ENCODE results near the gene SORL1. TPM values are rescaled to one million over a fixed set of nuclear protein-coding genes. Genes with fewer than 3 reads are reported as not detected.

Gene SORL1
- total and polyA plus RNA-seq, 9 of the 15 experiments (the other 6 are each of a cell fraction or from before 2014, with no cell fraction given), result 0.01 to 0.66 TPM; not detected in 7

GRCh38 chr11:121450401-121450800, 1.7 kb upstream of the SORL1 start (continued):
- TF ChIP-seq ZNF639 (CRISPR knock-in tag; conservative IDR thresholded peaks at IDR 0.05 in 1 of 2, IDR thresholded peaks at IDR 0.05 in 1 of 2) (no peak), CBFB (CRISPR knock-in tag; IDR thresholded peaks at IDR 0.05) (no peak), CC2D1A (IDR thresholded peaks at IDR 0.05) (no peak), NFIX (CRISPR knock-in tag; IDR thresholded peaks at IDR 0.05; ENCODE audit: low read depth) (no peak)

GRCh38 chr11:121451178-121451985, 732 bp upstream of the SORL1 start:
- POLR2A ChIA-PET, result interaction anchor here (0.5 to 0.6 kb wide), 2 partner anchors 59 to 770 kb away, joined by 3 to 4 read pairs; no protein-coding TSS in a partner anchor
- TF ChIP-seq FOSL1 (tag; conservative IDR thresholded peaks at IDR 0.05) (no peak), FOXA3 (CRISPR knock-in tag; conservative IDR thresholded peaks at IDR 0.05 in 1 of 2, IDR thresholded peaks at IDR 0.05 in 1 of 2) (no peak), TSC22D4 (tag; IDR thresholded peaks at IDR 0.05) (no peak)
- Histone ChIP-seq H4K20me1 (replicated peaks; ENCODE audit: control insufficient read depth, insufficient read depth, low read length) (no peaks in the 10 kb centered on the region), H3K9me3 (replicated peaks; ENCODE audit: control insufficient read depth, insufficient read depth, low read depth, low read length) (no peaks in the 10 kb centered on the region), H3K27me3 (ENCODE audit: control insufficient read depth in 2 of 2, insufficient read depth in 2 of 2, low read length in 2 of 2) (peaks cover 12 to 36% of the 10 kb centered on the region in 2 experiments; a peak in 4 of 5 replicates), H3K36me3 (ENCODE audit: control insufficient read depth, insufficient read depth, low read length) (no peaks in the 10 kb centered on the region), H3K4me1 (replicated peaks in 1 of 2; ENCODE audit: control insufficient read depth in 2 of 2, insufficient read depth in 2 of 2, low read length in 2 of 2) (peaks cover 0 to 9% of the 10 kb centered on the region in 2 experiments; a peak in 2 of 5 replicates), H2AFZ (ENCODE audit: low read depth, low read length) (no peak overlapping the region), H3K4me3 (no peak overlapping the region), H3K9me1 (ENCODE audit: control insufficient read depth, insufficient read depth, low read length) (no peaks in the 10 kb centered on the region), H3K27ac (ENCODE audit: extremely low read depth, low read depth, low read length) (no peak overlapping the region), H3K4me2 (ENCODE audit: insufficient read depth, low read length) (no peak overlapping the region), H3K9ac (ENCODE audit: insufficient read depth in 1 of 2, low read depth in 2 of 2, low read length in 2 of 2) (no peak overlapping the region), H3K79me2 (ENCODE audit: control insufficient read depth, insufficient read depth, low read length) (no peaks in the 10 kb centered on the region)
- FAIRE-seq (no peak), ATAC-seq (no peak), DNase-seq (ENCODE audit: extremely low read depth in 1 of 4, low spot score in 3 of 4) (no peak)
- in situ Hi-C loops (cut with MboI), result no loop called here
- WGBS (ENCODE audit: insufficient coverage, low coverage, missing lambda C conversion rate), result 8% methylated on average over 22 of the region's 22 CpGs
- CTCF ChIA-PET (ENCODE audit: low intra/inter-chr PET ratio), result no interaction called here
- intact Hi-C loops (cut with micrococcal nuclease), result loop anchor here (10.0 kb wide), 1 partner anchor 143 kb away; no protein-coding TSS in a partner anchor
- no TSS peak for BruUV-seq (replicated peaks)
